ENCODE data around the gene CDH19.

The CDH19 gene

GRCh38 chr18:66457245-66457644, 146.6 kb downstream of the CDH19 start:
- no peak overlapping the region for H3K4me3 ChIP-seq (ENCODE audit: low read length)
- H3K27ac ChIP-seq (ENCODE audit: low read depth, low read length), result no peak overlapping the region
- H3K79me2 ChIP-seq (ENCODE audit: control insufficient read depth, low read length), result no peaks in the 10 kb centered on the region
- H3F3A ChIP-seq (ENCODE audit: control insufficient read depth, insufficient read depth), result no peaks in the 10 kb centered on the region
- no peaks in the 10 kb centered on the region for H3K27me3 ChIP-seq (ENCODE audit: control insufficient read depth, low read length)
- no peaks in the 10 kb centered on the region for H4K20me1 ChIP-seq (ENCODE audit: control insufficient read depth, insufficient read depth, low read depth, low read length)
- H3K9me2 ChIP-seq (replicated peaks; ENCODE audit: control insufficient read depth, low read length), result no peaks in the 10 kb centered on the region
- no peaks in the 10 kb centered on the region for H3K36me3 ChIP-seq (ENCODE audit: control insufficient read depth, low read length)
- no peak for TF ChIP-seq EZH2phosphoT487 (IDR thresholded peaks at IDR 0.05; ENCODE audit: borderline replicate concordance, low read length)
- no peak for TF ChIP-seq CTCF (IDR thresholded peaks at IDR 0.05; ENCODE audit: low read depth, low read length, poor library complexity, severe bottlenecking)
- no peaks in the 10 kb centered on the region for H3K9me3 ChIP-seq (ENCODE audit: control insufficient read depth, insufficient read depth, low read length)
- H3K4me2 ChIP-seq (ENCODE audit: low read length), result no peak overlapping the region
- no peaks in the 10 kb centered on the region for H3K4me1 ChIP-seq (ENCODE audit: control insufficient read depth, low read length)
